Neutrophil (primary cell): ENCODE measurements around the gene RUNDC1.

Source experiments
- H3K27ac ChIP-seq: fragments of 200-600 bp; sonication (generic); 2 replicates; pipeline ENCODE4 v1.5.1; 2016; ENCODE audit warnings: mild to moderate bottlenecking, moderate library complexity
- H3K27me3 ChIP-seq: fragments of 200-600 bp; sonication (generic); 2 replicates; pipeline ENCODE4 v1.6.0; 2016; ENCODE audit warnings: mild to moderate bottlenecking
- H3K36me3 ChIP-seq: fragments of 200-600 bp; sonication (generic); 2 replicates; pipeline ENCODE4 v1.5.1; 2017
- H3K4me1 ChIP-seq, 2 experiments: fragments of 200-600 bp in 1 of 2; sonication (generic) in 1 of 2; 1 replicate in 1 of 2; 2 replicates in 1 of 2; pipeline versions ENCODE4 v1.5.1 to v1.6.1; 2013 to 2016; ENCODE audit warnings: low read depth in 1 of 2, low read length in 1 of 2, mild to moderate bottlenecking in 1 of 2, moderate library complexity in 1 of 2; ENCODE audit not compliant: control insufficient read depth in 1 of 2, insufficient read depth in 1 of 2
- H3K4me3 ChIP-seq, 2 experiments: fragments of 200-600 bp in 1 of 2; sonication (generic) in 1 of 2; 1 replicate in 1 of 2; 2 replicates in 1 of 2; pipeline ENCODE4 v1.5.1; 2013 to 2016; ENCODE audit warnings: low read depth in 1 of 2, low read length in 1 of 2, mild to moderate bottlenecking in 1 of 2, moderate library complexity in 1 of 2
- H3K9me3 ChIP-seq: fragments of 200-600 bp; sonication (generic); 2 replicates; pipeline ENCODE4 v1.5.1; 2016
- CTCF ChIP-seq: fragments of 200-600 bp; sonication (generic); IDR thresholded peaks from 2 replicates; pipeline ENCODE4 v1.5.1; 2016; ENCODE audit warnings: antibody characterized with exemption

Gene RUNDC1

GRCh38 chr17:43040655-43041054, 60.3 kb downstream of the RUNDC1 start:
- H3K36me3 ChIP-seq = peaks cover 23% of the 10 kb centered on the region

DNA sequence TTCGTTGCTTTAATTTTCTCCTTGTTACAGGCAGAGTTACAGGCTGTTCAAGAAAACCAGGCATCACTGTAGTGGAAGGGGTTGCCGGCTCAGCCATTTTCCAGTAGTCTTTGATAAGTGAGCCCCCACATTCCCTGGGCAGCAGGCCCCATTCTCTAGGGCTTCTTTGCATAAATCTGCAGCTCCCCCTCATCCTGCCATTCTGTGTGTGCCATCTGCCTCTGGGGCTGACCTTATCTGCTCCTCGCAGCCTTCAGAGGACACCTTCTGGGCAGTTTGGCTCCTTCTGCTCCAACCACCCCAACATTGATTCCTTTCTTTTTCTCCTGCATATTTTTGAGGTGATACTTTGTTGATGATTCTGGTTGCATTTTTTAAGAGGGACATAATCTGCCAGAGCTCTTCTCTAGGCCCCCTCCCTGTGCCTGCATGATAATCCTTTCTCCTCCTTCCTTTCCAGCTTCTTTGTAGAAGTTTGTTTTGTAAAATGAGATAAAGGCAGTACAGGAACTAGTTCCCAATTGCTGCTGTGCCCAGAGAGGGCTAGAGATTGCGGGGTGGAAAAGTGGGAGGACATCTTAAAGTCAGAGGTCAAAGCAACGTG, 61.8 kb downstream of the RUNDC1 start:
- no peak overlapping the region for H3K4me3 ChIP-seq
- peaks cover 33% of the 10 kb centered on the region for H3K36me3 ChIP-seq
- H3K4me1 ChIP-seq = no peaks in the 10 kb centered on the region
- no peaks in the 10 kb centered on the region for H3K27me3 ChIP-seq
- no peak overlapping the region for H3K27ac ChIP-seq
- TF ChIP-seq CTCF = no peak
- H3K9me3 ChIP-seq = no peaks in the 10 kb centered on the region

More at GRCh38 chr17:43040655-43041054, 60.3 kb downstream of the RUNDC1 start:
- no peak for TF ChIP-seq CTCF
- no peaks in the 10 kb centered on the region for H3K4me1 ChIP-seq
- no peaks in the 10 kb centered on the region for H3K27me3 ChIP-seq
- no peak overlapping the region for H3K4me3 ChIP-seq
- H3K9me3 ChIP-seq = no peaks in the 10 kb centered on the region
- no peak overlapping the region for H3K27ac ChIP-seq
